PC-9 (cell line): ENCODE measurements around the gene CFH. TPM values are rescaled to one million over a fixed set of nuclear protein-coding genes. Genes with fewer than 3 reads are reported as not detected.

Experiments used
- BruUV-seq: library from RNA; stranded (reverse); fragments of 400-500 nt; replicated peaks from 2 replicates; lab custom pipeline; 2021; lab: Mats Ljungman, UMichigan
- CTCF ChIA-PET: fragments of 300-600 bp; sonication (Branson Sonifier 250); formaldehyde crosslinking; loops from one replicate; lab custom pipeline; 2022; ENCODE audit warnings: antibody characterized with exemption; lab: Charles Lee
- POLR2A ChIA-PET: fragments of 300-600 bp; sonication (Branson Sonifier 250); formaldehyde crosslinking; loops from one replicate; lab custom pipeline; 2022; ENCODE audit warnings: antibody characterized with exemption; ENCODE audit not compliant: unreplicated experiment; lab: Charles Lee
- DNase-seq, 2 experiments: peaks; one replicate each; pipeline versions ENCODE4 v3.0.0 to v3.0.0-alpha.2; 2015 to 2022; ENCODE audit warnings: mixed read lengths in 1 of 2
- H2AFZ ChIP-seq: fragments of 200-600 bp; sonication (generic); 2 replicates; pipeline ENCODE4 v1.8.1; 2017; ENCODE audit warnings: antibody characterized with exemption
- H3F3A ChIP-seq: fragments of 200-600 bp; sonication (generic); 2 replicates; pipeline ENCODE4 v1.8.1; 2017; ENCODE audit warnings: antibody characterized with exemption, mild to moderate bottlenecking, low read depth; ENCODE audit not compliant: insufficient read depth
- H3K27ac ChIP-seq: fragments of 200-600 bp; sonication (generic); 2 replicates; pipeline ENCODE4 v1.6.1; 2016; ENCODE audit warnings: mixed run types
- H3K27me3 ChIP-seq: fragments of 200-600 bp; sonication (generic); 2 replicates; pipeline ENCODE4 v1.6.1; 2016; ENCODE audit warnings: low read depth, mixed run types; ENCODE audit not compliant: insufficient read depth
- H3K36me3 ChIP-seq: fragments of 200-600 bp; sonication (generic); 2 replicates; pipeline ENCODE4 v1.6.1; 2016; ENCODE audit warnings: low read depth, mixed run types
- H3K4me1 ChIP-seq: fragments of 200-600 bp; sonication (generic); replicated peaks from 2 replicates; pipeline ENCODE4 v1.6.1; 2016; ENCODE audit warnings: mixed run types; ENCODE audit not compliant: insufficient read depth
- H3K4me2 ChIP-seq: fragments of 200-600 bp; sonication (generic); 2 replicates; pipeline ENCODE4 v1.6.1; 2017; ENCODE audit warnings: mixed run types
- H3K4me3 ChIP-seq: fragments of 200-600 bp; sonication (generic); 2 replicates; pipeline ENCODE4 v1.6.1; 2016; ENCODE audit warnings: mixed run types
- H3K79me2 ChIP-seq: fragments of 200-600 bp; sonication (generic); 2 replicates; pipeline ENCODE4 v1.6.1; 2017; ENCODE audit warnings: low read depth, mixed run types
- H3K9me2 ChIP-seq: fragments of 200-600 bp; sonication (generic); 2 replicates; pipeline ENCODE4 v1.8.1; 2017; ENCODE audit warnings: mild to moderate bottlenecking; ENCODE audit not compliant: insufficient read depth
- H3K9me3 ChIP-seq: fragments of 200-600 bp; sonication (generic); 2 replicates; pipeline ENCODE4 v1.8.1; 2016; ENCODE audit warnings: low read depth; ENCODE audit not compliant: insufficient read depth
- H4K20me1 ChIP-seq: fragments of 200-600 bp; sonication (generic); 2 replicates; pipeline ENCODE4 v1.8.1; 2017; ENCODE audit not compliant: insufficient read depth
- CTCF ChIP-seq: fragments of 200-600 bp; sonication (generic); conservative IDR thresholded peaks from 2 replicates; pipeline ENCODE4 v1.6.1; 2017; ENCODE audit warnings: mixed run types, antibody characterized with exemption, mild to moderate bottlenecking, moderate library complexity
- EZH2 ChIP-seq: fragments of 200-600 bp; sonication (generic); IDR thresholded peaks from 2 replicates; pipeline ENCODE4 v1.8.0; 2017; ENCODE audit warnings: antibody characterized with exemption, low read depth
- intact Hi-C: fragments of 100-400 bp; cut with micrococcal nuclease; formaldehyde crosslinking; loops from one replicate; pipeline ENCODE4 v1.10.0; 2022; ENCODE audit not compliant: unreplicated experiment
- total RNA-seq: library from RNA; stranded (reverse); gene quantifications from 2 replicates; pipeline ENCODE4 v1.2.3, GENCODE V29; 2021

CFH gene
- total RNA-seq, 1 experiment from 2014 or later, result 3.8 TPM

GRCh38 chr1:196669693-196670092 lies 17.9 kb downstream of the CFH start:
- Histone ChIP-seq H3K27me3 (no peaks in the 10 kb centered on the region), H3F3A (no peaks in the 10 kb centered on the region; the same call in 1 of the 2 replicates), H3K9me3 (no peaks in the 10 kb centered on the region), H3K4me1 (no peaks in the 10 kb centered on the region), H3K79me2 (no peaks in the 10 kb centered on the region), H3K36me3 (no peaks in the 10 kb centered on the region), H2AFZ (no peak overlapping the region), H4K20me1 (no peaks in the 10 kb centered on the region), H3K4me3 (no peak overlapping the region), H3K27ac (no peak overlapping the region), H3K4me2 (no peak overlapping the region), H3K9me2 (0 out of 2 replicates have a peak, but pooled peaks cover 4% of the 10 kb centered on the region)
- ChIA-PET CTCF (no interaction called here), POLR2A (no interaction called here)
- intact Hi-C loops, result no loop called here
- no peak for DNase-seq
- BruUV-seq, result no TSS peak
- no peak for TF ChIP-seq EZH2

DNA sequence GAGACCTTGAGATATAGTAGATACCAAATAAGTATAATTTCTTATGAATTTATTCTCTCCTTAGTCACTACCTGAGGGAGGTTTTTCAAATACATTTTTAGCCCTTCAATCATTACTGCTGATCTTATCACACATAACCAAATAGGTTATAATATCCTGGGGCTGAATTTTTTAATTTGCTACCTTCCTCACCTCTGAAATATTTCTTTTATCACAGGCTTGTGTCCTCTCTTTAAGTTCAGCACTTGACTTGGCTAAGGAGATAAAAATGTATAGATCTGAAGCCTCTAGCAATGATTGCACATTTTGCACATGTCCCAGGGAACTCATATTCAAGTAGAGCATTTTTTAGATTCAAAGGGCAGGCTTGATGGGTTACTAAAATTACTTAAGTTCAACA lies 23.1 kb downstream of the CFH start:
- CTCF ChIA-PET, result no interaction called here
- intact Hi-C loops, result no loop called here

DNA sequence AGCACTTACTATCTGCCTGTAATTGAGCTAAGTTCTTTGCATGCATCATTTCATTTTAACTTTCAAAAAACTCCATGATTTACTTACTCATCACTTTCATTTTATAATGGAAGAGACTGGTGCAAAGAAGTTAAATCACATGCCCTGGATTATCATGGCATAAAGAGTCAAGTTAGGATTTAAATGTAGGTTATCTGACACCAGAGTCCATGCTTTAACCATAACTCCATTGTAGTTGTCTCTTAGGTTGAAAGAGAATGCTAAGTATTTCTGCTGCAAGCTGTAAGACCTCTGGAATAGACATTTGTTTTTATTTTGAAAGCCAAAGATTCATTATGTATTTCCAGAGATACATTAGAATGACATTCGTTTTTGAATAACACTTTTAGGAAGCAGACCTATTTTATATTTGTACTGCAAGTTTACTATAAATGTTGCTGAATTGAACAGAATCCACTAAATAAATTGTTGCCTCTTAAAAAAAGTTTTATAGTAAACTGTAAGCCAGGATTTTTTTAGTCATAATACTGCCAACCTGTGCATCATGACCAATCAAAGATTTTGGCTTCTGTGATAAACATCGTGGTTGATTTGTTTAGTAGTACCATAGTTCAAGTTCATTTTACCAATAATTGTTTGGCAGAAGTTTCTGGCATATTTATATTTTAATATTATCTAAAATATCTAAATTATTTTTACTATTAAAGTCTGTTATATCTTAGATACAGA lies 26.1 kb downstream of the CFH start:
- TF ChIP-seq EZH2 (no peak), CTCF (no peak)
- Histone ChIP-seq H3K9me2 (no peaks in the 10 kb centered on the region), H3K79me2 (no peaks in the 10 kb centered on the region), H3K4me3 (no peak overlapping the region), H3K27ac (no peak overlapping the region), H3F3A (no peaks in the 10 kb centered on the region), H3K9me3 (0 out of 2 replicates have a peak, but pooled peaks cover 6% of the 10 kb centered on the region), H3K36me3 (no peaks in the 10 kb centered on the region), H3K4me1 (peaks cover 10% of the 10 kb centered on the region; the same call in 1 of the 2 replicates), H3K4me2 (no peak overlapping the region), H4K20me1 (no peaks in the 10 kb centered on the region), H2AFZ (no peak overlapping the region), H3K27me3 (no peaks in the 10 kb centered on the region)
- intact Hi-C loops, result no loop called here
- POLR2A ChIA-PET, result no interaction called here
- no peak for DNase-seq
- no TSS peak for BruUV-seq
- CTCF ChIA-PET, result no interaction called here

More for the DNA sequence above, 23.1 kb downstream of the CFH start:
- no peak for TF ChIP-seq EZH2
- no peaks in the 10 kb centered on the region for H3K27me3 ChIP-seq
- BruUV-seq, result no TSS peak
- no peak overlapping the region for H2AFZ ChIP-seq
- no peaks in the 10 kb centered on the region for H4K20me1 ChIP-seq
- H3K9me3 ChIP-seq, result 0 out of 2 replicates have a peak, but pooled peaks cover 6% of the 10 kb centered on the region
- POLR2A ChIA-PET, result no interaction called here
- no peak overlapping the region for H3K4me2 ChIP-seq
- no peaks in the 10 kb centered on the region for H3F3A ChIP-seq
- H3K4me3 ChIP-seq, result no peak overlapping the region
- 0 out of 2 replicates have a peak, but pooled peaks cover 4% of the 10 kb centered on the region for H3K9me2 ChIP-seq
- peaks cover 10% of the 10 kb centered on the region; the same call in 1 of the 2 replicates for H3K4me1 ChIP-seq
- no peak overlapping the region for H3K27ac ChIP-seq
- no peaks in the 10 kb centered on the region for H3K36me3 ChIP-seq
- no peak for DNase-seq
- no peaks in the 10 kb centered on the region for H3K79me2 ChIP-seq

- H4K20me1 ChIP-seq, result no peaks in the 10 kb centered on the region
- H3K4me1 ChIP-seq, result peaks cover 10% of the 10 kb centered on the region; the same call in 1 of the 2 replicates
- no peak overlapping the region for H3K27ac ChIP-seq
- CTCF ChIA-PET, result no interaction called here
- H3K4me2 ChIP-seq, result no peak overlapping the region
- TF ChIP-seq CTCF (no peak), EZH2 (no peak)
- H3K36me3 ChIP-seq, result no peaks in the 10 kb centered on the region
- no peaks in the 10 kb centered on the region for H3K9me2 ChIP-seq
- no peak overlapping the region for H3K4me3 ChIP-seq
- H3K9me3 ChIP-seq, result 0 out of 2 replicates have a peak, but pooled peaks cover 6% of the 10 kb centered on the region
- H3K79me2 ChIP-seq, result no peaks in the 10 kb centered on the region
- POLR2A ChIA-PET, result no interaction called here
- intact Hi-C loops, result no loop called here
- no peaks in the 10 kb centered on the region for H3K27me3 ChIP-seq
- no peak overlapping the region for H2AFZ ChIP-seq
- no TSS peak for BruUV-seq
- no peaks in the 10 kb centered on the region for H3F3A ChIP-seq
- DNase-seq, result peak in 1 of 2 experiments; percentile 11
These were observed 26.7 kb downstream of the CFH start for GRCh38 chr1:196678510-196678884.
